Measurements from ENCODE around the gene SORT1. TPM values are rescaled to one million over a fixed set of nuclear protein-coding genes. Genes with fewer than 3 reads are reported as not detected.

Gene SORT1
- polyA plus RNA-seq, 1 of the 3 experiments (the other 2 are of a cell fraction), result 8.5 TPM

GRCh38 chr1:109341944-109342930, 55.5 kb downstream of the SORT1 start:
- Histone ChIP-seq H3K36me3 (replicated peaks in 1 of 2; ENCODE audit: control insufficient read depth in 1 of 2, insufficient read depth in 2 of 2, low read length in 1 of 2) (peaks cover 14 to 32% of the 10 kb centered on the region in 2 experiments), H3K27ac (ENCODE audit: low read depth in 2 of 2, low read length in 1 of 2) (no peak overlapping the region), H4K20me1 (ENCODE audit: insufficient read depth) (no peaks in the 10 kb centered on the region), H3K79me2 (ENCODE audit: insufficient read depth) (no peaks in the 10 kb centered on the region), H3K27me3 (ENCODE audit: insufficient read depth) (no peaks in the 10 kb centered on the region), H2AFZ (ENCODE audit: low read depth) (no peak overlapping the region), H3K9me2 (no peaks in the 10 kb centered on the region), H3F3A (replicated peaks; ENCODE audit: insufficient read depth) (no peaks in the 10 kb centered on the region), H3K4me2 (no peak overlapping the region), H3K4me1 (ENCODE audit: control insufficient read depth in 1 of 2, insufficient read depth in 2 of 2, low read depth in 1 of 2, low read length in 1 of 2) (no peaks in the 10 kb centered on the region), H3K4me3 (ENCODE audit: low read depth in 2 of 2, low read length in 1 of 2) (no peak overlapping the region), H3K9ac (no peak overlapping the region), H3K9me3 (no peaks in the 10 kb centered on the region)
- TF ChIP-seq IRF3 (IDR thresholded peaks at IDR 0.05; ENCODE audit: low read depth, low read length), result no peak
- TF ChIP-seq NFIC (IDR thresholded peaks at IDR 0.05; ENCODE audit: borderline replicate concordance), result no peak
- TF ChIP-seq SMC3 (IDR thresholded peaks at IDR 0.05; ENCODE audit: low read depth, low read length), result no peak
- no peak for TF ChIP-seq FOXM1 (IDR thresholded peaks at IDR 0.05; ENCODE audit: low read depth)
- TF ChIP-seq GABPA (IDR thresholded peaks at IDR 0.05; ENCODE audit: low read depth), result no peak
- TF ChIP-seq TCF12 (IDR thresholded peaks at IDR 0.05), result no peak
- TF ChIP-seq RFX5 (IDR thresholded peaks at IDR 0.05; ENCODE audit: low read length), result no peak
- TF ChIP-seq NRF1 (IDR thresholded peaks at IDR 0.05; ENCODE audit: low read depth, low read length), result no peak
- TF ChIP-seq MXI1 (IDR thresholded peaks at IDR 0.05; ENCODE audit: low read depth, low read length), result no peak
- no peak for TF ChIP-seq RXRA (IDR thresholded peaks at IDR 0.05; ENCODE audit: borderline replicate concordance, low read depth)
- TF ChIP-seq TAF1 (IDR thresholded peaks at IDR 0.05; ENCODE audit: borderline replicate concordance, low read depth, low read length), result no peak
- TF ChIP-seq EP300 (IDR thresholded peaks at IDR 0.05; ENCODE audit: borderline replicate concordance in 1 of 2, low read depth in 1 of 2, low read length in 1 of 2), result no peak
- TF ChIP-seq FOSL2 (IDR thresholded peaks at IDR 0.05; ENCODE audit: borderline replicate concordance, low read depth), result no peak
- TF ChIP-seq RCOR1 (IDR thresholded peaks at IDR 0.05; ENCODE audit: low read length), result no peak
- TF ChIP-seq USF1 (IDR thresholded peaks at IDR 0.05; ENCODE audit: borderline replicate concordance, low read depth), result no peak
- TF ChIP-seq RAD21 (IDR thresholded peaks at IDR 0.05; ENCODE audit: low read length), result no peak
- no peak for TF ChIP-seq POLR2AphosphoS5 (IDR thresholded peaks at IDR 0.05; ENCODE audit: low read depth, low read length)
- no peak for TF ChIP-seq USF2 (IDR thresholded peaks at IDR 0.05; ENCODE audit: borderline replicate concordance, low read depth, low read length)
- TF ChIP-seq SIN3A (IDR thresholded peaks at IDR 0.05; ENCODE audit: borderline replicate concordance, low read depth, low read length), result no peak
- TF ChIP-seq YY1 (IDR thresholded peaks at IDR 0.05; ENCODE audit: low read depth), result no peak
- DNase-seq, result no peak
- CTCF ChIA-PET, result no interaction called here
- WGBS (ENCODE audit: low lambda C conversion rate), result 89% methylated on average over 9 of the region's 9 CpGs
- POLR2A ChIA-PET, result no interaction called here
